Naive thymus-derived CD4-positive, alpha-beta T cell (primary cell): ENCODE data around the gene SIPA1L3. TPM values are rescaled to one million over a fixed set of nuclear protein-coding genes. Genes with fewer than 3 reads are reported as not detected.
A peak's percentile ranks its signal among the peaks of the same experiment; 100 is the strongest.

ENCODE experiments used
- ATAC-seq: fragments of 150-1000 bp; cut with Tn5 transposase; 2 replicates; pipeline ENCODE4 v1.10.0; 2021; ENCODE audit warnings: mild to moderate bottlenecking, moderate library complexity
- CTCF ChIA-PET: fragments of 350-600 bp; sonication (Branson Sonifier 250); formaldehyde crosslinking; loops from one replicate; lab custom pipeline; 2021; ENCODE audit warnings: antibody characterized with exemption; lab: Charles Lee
- POLR2A ChIA-PET: fragments of 350-600 bp; sonication (Branson Sonifier 250); formaldehyde crosslinking; loops from one replicate; lab custom pipeline; 2021; ENCODE audit warnings: antibody characterized with exemption, inconsistent platforms; lab: Charles Lee
- DNase-seq, 9 donors: peaks; one replicate each; pipeline versions ENCODE4 v3.0.0 to v3.0.0-alpha.2; 2020 to 2022; ENCODE audit warnings: mixed read lengths in 1 of 9
- H3K27ac ChIP-seq: one replicate; pipeline ENCODE4 v1.7.0; 2013; ENCODE audit warnings: mild to moderate bottlenecking, low read depth, low read length, moderate library complexity
- H3K27me3 ChIP-seq, 2 donors: one replicate each; pipeline ENCODE4 v1.7.0; 2013; ENCODE audit warnings: low read length in 2 of 2, mild to moderate bottlenecking in 2 of 2, moderate library complexity in 2 of 2; ENCODE audit not compliant: control insufficient read depth in 2 of 2, insufficient read depth in 2 of 2
- H3K36me3 ChIP-seq, 3 experiments: 1 replicate in 2 of 3; 2 replicates in 1 of 3; pipeline ENCODE4 v1.7.0; 2013; ENCODE audit warnings: low read length in 3 of 3, mild to moderate bottlenecking in 3 of 3, moderate library complexity in 1 of 3; ENCODE audit not compliant: insufficient read depth in 3 of 3, control insufficient read depth in 2 of 3
- H3K4me1 ChIP-seq, 2 donors: one replicate each; pipeline ENCODE4 v1.7.0; 2013; ENCODE audit warnings: low read length in 2 of 2, mild to moderate bottlenecking in 2 of 2, moderate library complexity in 1 of 2; ENCODE audit not compliant: control insufficient read depth in 2 of 2, insufficient read depth in 2 of 2
- H3K4me3 ChIP-seq: 2 replicates; pipeline ENCODE4 v1.7.0; 2013; ENCODE audit warnings: mild to moderate bottlenecking, low read length
- H3K9me3 ChIP-seq, 3 experiments: 1 replicate in 2 of 3; 2 replicates in 1 of 3; pipeline ENCODE4 v1.7.0; 2013; ENCODE audit warnings: low read length in 3 of 3; ENCODE audit not compliant: control insufficient read depth in 2 of 3
- H3K27ac Mint-ChIP-seq, 9 donors: one replicate each; pipeline ENCODE4 v1.8.0; 2020 to 2022; ENCODE audit warnings: mixed read lengths in 9 of 9, mild to moderate bottlenecking in 8 of 9, moderate library complexity in 5 of 9, inconsistent platforms in 2 of 9
- H3K27me3 Mint-ChIP-seq, 5 donors: one replicate each; pipeline ENCODE4 v1.8.0; 2021 to 2022; ENCODE audit warnings: mixed read lengths in 5 of 5, mild to moderate bottlenecking in 1 of 5
- H3K36me3 Mint-ChIP-seq, 5 donors: one replicate each; pipeline ENCODE4 v1.8.0; 2020 to 2022; ENCODE audit warnings: mixed read lengths in 5 of 5, mild to moderate bottlenecking in 3 of 5, inconsistent platforms in 1 of 5
- H3K4me1 Mint-ChIP-seq, 7 donors: one replicate each; pipeline ENCODE4 v1.8.0; 2020 to 2022; ENCODE audit warnings: mixed read lengths in 7 of 7, mild to moderate bottlenecking in 3 of 7, inconsistent platforms in 1 of 7
- H3K4me3 Mint-ChIP-seq, 10 donors: one replicate each; pipeline ENCODE4 v1.8.0; 2020 to 2022; ENCODE audit warnings: mild to moderate bottlenecking in 10 of 10, mixed read lengths in 10 of 10, moderate library complexity in 6 of 10, inconsistent platforms in 2 of 10
- H3K9me3 Mint-ChIP-seq, 11 donors: one replicate each; pipeline ENCODE4 v1.8.0; 2020 to 2022; ENCODE audit warnings: mixed read lengths in 11 of 11, mild to moderate bottlenecking in 4 of 11, inconsistent platforms in 1 of 11, moderate library complexity in 1 of 11
- intact Hi-C, 2 donors: fragments of 100-400 bp; cut with micrococcal nuclease; formaldehyde crosslinking; loops; one replicate each; pipeline ENCODE4 v1.15.1; 2023
- polyA plus RNA-seq, 2 donors: library from polyadenylated mRNA; unstranded; fragments of 300-500 nt; fragmentation: Illumina TruSeq; gene quantifications; one replicate each; pipeline ENCODE4 v1.2.3, GENCODE V29; 2021
- total RNA-seq, 6 experiments: library from RNA in 5 of 6; stranded (reverse) in 5 of 6; gene quantifications; 1 replicate in 5 of 6; 2 replicates in 1 of 6; pipeline ENCODE4 v1.2.3 and lab custom pipeline; 2021 to 2026

The SIPA1L3 gene
- total and polyA plus RNA-seq, 7 experiments from 2014 or later = 0.91 to 38.7 (median 22.5) TPM

DNA sequence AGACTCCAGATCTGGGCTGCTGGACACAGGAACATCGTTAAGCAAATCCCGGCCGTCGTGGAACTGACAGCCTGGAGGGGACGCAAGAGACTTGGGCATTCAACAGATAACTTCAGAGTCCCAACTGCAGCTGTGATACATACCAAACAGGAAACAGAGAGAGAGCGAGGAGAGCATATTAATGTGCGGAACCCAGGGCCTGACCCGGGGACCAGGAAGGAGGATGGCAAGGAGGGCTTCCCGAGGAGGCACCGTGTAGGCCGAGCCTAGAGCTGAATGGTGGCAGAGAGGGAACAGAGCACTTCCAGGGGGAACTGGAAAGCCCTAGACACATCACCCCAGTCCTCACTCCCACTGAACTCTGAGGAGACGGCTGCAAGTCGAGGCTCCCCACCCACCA is 68.1 kb downstream of the SIPA1L3 start:
- H3K4me3 ChIP-seq = no peak overlapping the region
- Mint-ChIP-seq H3K36me3 (peaks cover 4 to 42% (median 20%) of the 10 kb centered on the region in 5 donors), H3K27ac (no peak overlapping the region), H3K4me1 (peaks cover 0 to 6% (median under 1%) of the 10 kb centered on the region in 7 donors), H3K27me3 (no peaks in the 10 kb centered on the region), H3K4me3 (no peak overlapping the region), H3K9me3 (peaks cover 3 to 33% (median 12%) of the 10 kb centered on the region in 11 donors)
- H3K36me3 ChIP-seq = peaks cover 0 to 6% (median 0%) of the 10 kb centered on the region in 3 experiments
- intact Hi-C loops = no loop called here
- no peak for ATAC-seq
- POLR2A ChIA-PET = no interaction called here
- H3K27me3 ChIP-seq = no peaks in the 10 kb centered on the region
- no peaks in the 10 kb centered on the region for H3K4me1 ChIP-seq
- CTCF ChIA-PET = no interaction called here
- no peak overlapping the region for H3K27ac ChIP-seq
- peaks cover 0 to 15% (median 5%) of the 10 kb centered on the region in 3 experiments for H3K9me3 ChIP-seq
- no peak for DNase-seq

DNA sequence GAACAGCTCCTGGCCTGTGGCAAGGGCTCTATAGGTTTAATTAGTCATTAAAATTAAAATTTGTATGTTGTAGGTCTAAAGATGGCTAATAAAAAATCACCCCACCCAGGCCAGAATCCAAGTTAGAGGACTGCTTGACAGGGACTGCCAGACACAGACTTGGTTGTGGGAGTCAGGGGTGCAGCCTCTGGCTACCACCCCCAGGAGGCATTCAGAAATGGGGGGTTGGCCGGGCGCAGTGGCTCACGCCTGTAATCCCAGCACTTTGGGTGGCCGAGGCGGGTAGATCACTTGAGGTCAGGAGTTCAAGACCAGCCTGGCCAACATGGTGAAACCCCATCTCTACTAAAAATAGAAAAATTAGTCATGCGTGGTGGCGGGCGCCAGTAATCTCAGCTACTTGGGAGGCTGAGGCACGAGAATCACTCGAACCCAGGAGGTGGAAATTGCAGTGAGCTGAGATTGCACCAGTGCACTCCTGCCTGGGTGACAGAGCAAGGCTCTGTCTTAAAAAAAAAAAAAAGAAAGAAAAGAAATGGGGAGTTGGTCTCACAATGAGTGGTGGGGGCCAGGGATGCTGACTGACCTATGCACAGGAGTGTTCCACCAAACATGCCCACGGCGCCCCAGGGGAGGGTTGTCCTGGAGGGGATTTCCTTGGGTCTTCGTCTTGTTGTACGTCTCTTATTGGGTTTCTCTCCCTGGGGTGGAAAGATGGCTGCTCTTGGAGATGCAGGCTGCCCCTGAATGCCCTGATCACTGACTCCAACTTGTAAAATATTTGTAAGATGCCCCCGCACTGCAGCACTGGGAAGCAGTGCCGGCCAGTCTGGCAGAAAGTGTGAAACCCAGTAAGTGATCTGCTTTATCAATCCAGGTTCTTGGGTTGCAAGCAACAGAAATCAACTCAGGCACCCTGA is 68.8 kb downstream of the SIPA1L3 start:
- no peak for DNase-seq
- peaks cover 4 to 35% (median 19%) of the 10 kb centered on the region in 5 donors for H3K36me3 Mint-ChIP-seq
- Histone ChIP-seq H3K27ac (no peak overlapping the region), H3K4me1 (no peaks in the 10 kb centered on the region), H3K4me3 (no peak overlapping the region), H3K36me3 (no peaks in the 10 kb centered on the region), H3K9me3 (peaks cover 0 to 7% (median 0%) of the 10 kb centered on the region in 3 experiments), H3K27me3 (no peaks in the 10 kb centered on the region)
- peaks cover 0 to 10% (median 4%) of the 10 kb centered on the region in 7 donors for H3K4me1 Mint-ChIP-seq
- H3K9me3 Mint-ChIP-seq = peaks cover 3 to 25% (median 11%) of the 10 kb centered on the region in 11 donors
- H3K27me3 Mint-ChIP-seq = no peaks in the 10 kb centered on the region
- H3K4me3 Mint-ChIP-seq = no peak overlapping the region
- ChIA-PET CTCF (no interaction called here), POLR2A (no interaction called here)
- no peak for ATAC-seq
- no peak overlapping the region for H3K27ac Mint-ChIP-seq
- intact Hi-C loops = no loop called here

DNA sequence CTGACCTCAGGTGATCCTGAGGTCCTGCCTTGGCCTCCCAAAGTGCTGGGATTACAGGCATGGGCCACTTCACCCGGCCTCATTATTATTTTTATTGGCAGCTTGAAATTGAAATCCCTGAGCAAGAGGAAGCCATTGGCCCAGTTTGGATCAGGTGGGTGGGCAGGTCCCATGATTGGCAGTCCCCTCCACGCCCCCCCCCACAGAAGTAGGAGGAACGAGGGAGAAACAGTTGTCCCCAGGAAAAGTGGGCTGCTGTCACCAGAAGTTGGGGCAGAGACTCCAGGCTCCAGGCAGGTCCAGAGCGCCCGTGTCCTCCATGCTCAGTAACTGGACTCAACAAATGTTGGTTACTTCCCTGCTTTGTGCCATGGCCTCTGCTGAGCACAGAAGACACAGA is 70.4 kb downstream of the SIPA1L3 start:
- no peak overlapping the region for H3K4me3 Mint-ChIP-seq
- no peak overlapping the region for H3K27ac Mint-ChIP-seq
- peaks cover 0 to 10% (median 0%) of the 10 kb centered on the region in 11 donors for H3K9me3 Mint-ChIP-seq
- peaks cover 0 to 28% (median 7%) of the 10 kb centered on the region in 5 donors for H3K36me3 Mint-ChIP-seq
- intact Hi-C loops = no loop called here
- H3K27me3 Mint-ChIP-seq = no peaks in the 10 kb centered on the region
- Histone ChIP-seq H3K9me3 (no peaks in the 10 kb centered on the region), H3K36me3 (no peaks in the 10 kb centered on the region), H3K27ac (no peak overlapping the region), H3K4me3 (no peak overlapping the region), H3K27me3 (no peaks in the 10 kb centered on the region), H3K4me1 (no peaks in the 10 kb centered on the region)
- ChIA-PET CTCF (no interaction called here), POLR2A (no interaction called here)
- DNase-seq = no peak
- H3K4me1 Mint-ChIP-seq = peaks cover 0 to 10% (median 4%) of the 10 kb centered on the region in 7 donors
- ATAC-seq = no peak

DNA sequence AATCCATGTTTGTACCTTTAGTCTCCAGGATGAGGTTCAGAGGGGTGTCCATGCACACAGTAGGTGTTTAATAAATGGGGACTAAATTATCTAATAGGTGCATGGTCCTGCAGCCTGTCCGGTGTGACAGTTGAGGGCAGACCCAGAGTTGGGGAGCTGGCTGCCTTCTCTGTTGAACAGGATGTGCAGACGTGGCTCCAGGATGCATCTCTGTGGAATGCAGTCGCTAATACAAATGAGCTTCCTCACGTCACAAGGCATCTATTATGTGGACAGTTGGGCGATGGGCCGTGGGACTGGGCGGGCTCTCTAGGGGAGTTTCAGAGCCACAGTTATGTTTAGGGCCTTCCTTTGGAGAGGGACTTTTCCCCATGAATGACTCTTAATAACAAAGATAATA is 71.0 kb downstream of the SIPA1L3 start:
- Histone ChIP-seq H3K27ac (no peak overlapping the region), H3K4me1 (no peaks in the 10 kb centered on the region), H3K4me3 (no peak overlapping the region), H3K36me3 (no peaks in the 10 kb centered on the region), H3K9me3 (no peaks in the 10 kb centered on the region), H3K27me3 (no peaks in the 10 kb centered on the region)
- POLR2A ChIA-PET = no interaction called here
- H3K36me3 Mint-ChIP-seq = peaks cover 0 to 28% (median 7%) of the 10 kb centered on the region in 5 donors
- CTCF ChIA-PET = no interaction called here
- H3K4me3 Mint-ChIP-seq = no peak overlapping the region
- DNase-seq = no peak
- H3K9me3 Mint-ChIP-seq = peaks cover 0 to 6% (median 0%) of the 10 kb centered on the region in 11 donors
- no peak for ATAC-seq
- no peaks in the 10 kb centered on the region for H3K27me3 Mint-ChIP-seq
- peaks cover 0 to 10% (median 4%) of the 10 kb centered on the region in 7 donors for H3K4me1 Mint-ChIP-seq
- no peak overlapping the region for H3K27ac Mint-ChIP-seq
- intact Hi-C loops = no loop called here

DNA sequence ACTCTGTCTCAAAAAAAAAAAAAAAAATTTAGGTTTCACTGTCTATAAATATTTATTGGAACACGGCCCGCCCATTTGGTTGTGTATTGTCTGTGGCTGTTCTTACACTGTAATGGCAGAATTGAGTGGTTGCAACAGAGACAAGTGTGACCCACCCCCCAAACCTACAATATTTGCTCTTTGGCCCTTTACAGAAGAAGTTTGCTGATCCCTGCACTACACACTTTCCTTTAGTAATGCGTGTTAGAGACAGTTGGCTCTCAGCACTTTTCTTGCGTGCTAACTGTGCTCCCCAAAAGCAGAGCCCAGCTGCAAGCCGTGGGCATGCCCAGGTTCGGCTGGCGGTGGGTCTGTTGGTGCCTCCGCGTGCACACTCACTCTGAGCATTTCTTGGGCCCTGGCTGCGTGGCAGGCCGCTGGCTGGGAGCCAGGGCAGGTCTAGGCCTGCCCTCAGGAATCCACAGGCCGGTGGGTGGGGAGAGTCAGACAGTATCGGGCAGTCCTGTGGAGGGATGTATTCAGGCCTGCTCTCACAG is 72.6 kb downstream of the SIPA1L3 start:
- Histone ChIP-seq H3K27ac (no peak overlapping the region), H3K9me3 (no peaks in the 10 kb centered on the region), H3K4me1 (no peaks in the 10 kb centered on the region), H3K27me3 (no peaks in the 10 kb centered on the region), H3K36me3 (no peaks in the 10 kb centered on the region), H3K4me3 (no peak overlapping the region)
- H3K36me3 Mint-ChIP-seq = peaks cover 0 to 16% (median under 1%) of the 10 kb centered on the region in 5 donors
- H3K9me3 Mint-ChIP-seq = peaks cover 0 to 2% (median 0%) of the 10 kb centered on the region in 11 donors
- H3K4me3 Mint-ChIP-seq = no peak overlapping the region
- DNase-seq (no peak), ATAC-seq (no peak)
- intact Hi-C loops = no loop called here
- ChIA-PET CTCF (no interaction called here), POLR2A (no interaction called here)
- H3K4me1 Mint-ChIP-seq = peaks cover 0 to 12% (median 7%) of the 10 kb centered on the region in 7 donors
- H3K27ac Mint-ChIP-seq = peak overlapping the region in 1 of 9 donors; percentile 25
- H3K27me3 Mint-ChIP-seq = no peaks in the 10 kb centered on the region

DNA sequence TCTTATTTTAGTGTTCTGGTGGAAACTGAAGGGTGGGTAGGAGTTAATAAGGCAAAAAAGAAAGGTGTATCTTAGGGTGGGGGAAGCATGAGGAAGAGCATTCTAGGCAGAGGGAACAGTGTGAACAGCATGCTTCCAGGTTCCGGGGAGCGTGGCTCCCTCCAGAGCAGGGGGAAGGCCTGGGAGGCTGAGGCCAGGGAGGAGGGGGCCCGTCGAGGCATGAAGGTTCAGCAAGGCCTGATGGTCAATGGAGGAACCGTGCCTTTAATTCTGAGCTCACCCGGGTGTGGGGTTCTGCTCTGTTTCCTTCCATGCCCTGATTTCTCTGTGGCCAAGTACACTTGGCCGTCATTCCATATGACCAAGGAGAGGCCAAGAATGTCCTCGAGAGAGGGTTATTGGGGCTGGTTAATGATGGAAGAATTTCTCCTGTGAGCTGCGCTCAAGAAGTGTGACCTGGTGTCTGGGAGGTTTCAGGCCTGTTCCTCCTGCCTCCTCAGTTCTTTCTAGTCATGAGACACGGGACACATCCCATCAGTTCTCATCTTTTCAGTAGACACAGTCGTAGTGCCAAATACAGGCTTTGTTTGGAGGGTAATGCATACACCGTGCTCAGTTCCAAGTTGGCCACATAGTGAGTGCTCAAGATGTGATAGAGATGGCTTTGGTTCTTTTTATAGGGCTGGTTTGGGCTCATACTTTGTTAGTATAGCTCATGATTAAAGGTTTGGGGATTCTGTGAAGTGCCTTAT is 73.6 kb downstream of the SIPA1L3 start:
- CTCF ChIA-PET = no interaction called here
- peaks cover 0 to 10% (median 4%) of the 10 kb centered on the region in 5 donors for H3K36me3 Mint-ChIP-seq
- intact Hi-C loops = no loop called here
- H3K4me1 Mint-ChIP-seq = peaks cover 0 to 22% (median 15%) of the 10 kb centered on the region in 7 donors
- H3K9me3 Mint-ChIP-seq = peaks cover 0 to 2% (median 0%) of the 10 kb centered on the region in 11 donors
- H3K27me3 ChIP-seq = no peaks in the 10 kb centered on the region
- no peaks in the 10 kb centered on the region for H3K27me3 Mint-ChIP-seq
- no peaks in the 10 kb centered on the region for H3K4me1 ChIP-seq
- H3K9me3 ChIP-seq = no peaks in the 10 kb centered on the region
- no peaks in the 10 kb centered on the region for H3K36me3 ChIP-seq
- no peak for ATAC-seq
- H3K27ac ChIP-seq = no peak overlapping the region
- H3K4me3 ChIP-seq = no peak overlapping the region
- POLR2A ChIA-PET = no interaction called here
- no peak for DNase-seq
- no peak overlapping the region for H3K4me3 Mint-ChIP-seq
- peak overlapping the region in 2 of 9 donors; percentile 25 to 38 for H3K27ac Mint-ChIP-seq
